ENCODE measurements around the gene IDUA. TPM values are rescaled to one million over a fixed set of nuclear protein-coding genes. Genes with fewer than 3 reads are reported as not detected.

IDUA gene
- total RNA-seq, 2 donors from 2014 or later, result 11.8 to 13.9 TPM

- Mint-ChIP-seq H3K36me3 (ENCODE audit: insufficient read depth in 2 of 2) (peaks cover 2% of the 10 kb centered on the region in 2 donors), H3K4me1 (ENCODE audit: low read depth) (no peaks in the 10 kb centered on the region), H3K4me3 (no peak overlapping the region), H3K27ac (no peak overlapping the region), H3K9me3 (no peaks in the 10 kb centered on the region), H3K27me3 (ENCODE audit: low read depth) (no peaks in the 10 kb centered on the region)
- ATAC-seq (replicated peaks in 1 of 2) (no peak), DNase-seq (no peak)
Observed at GRCh38 chr4:1029529-1029928, 42.7 kb downstream of the IDUA start.

- DNase-seq (no peak), ATAC-seq (replicated peaks in 1 of 2) (no peak)
- no peak overlapping the region for H3K27ac Mint-ChIP-seq
- H3K4me3 Mint-ChIP-seq, result no peak overlapping the region
- H3K36me3 Mint-ChIP-seq (ENCODE audit: insufficient read depth in 2 of 2), result peaks cover 2% of the 10 kb centered on the region in 2 donors
- no peaks in the 10 kb centered on the region for H3K9me3 Mint-ChIP-seq
- H3K4me1 Mint-ChIP-seq (ENCODE audit: low read depth), result no peaks in the 10 kb centered on the region
- no peaks in the 10 kb centered on the region for H3K27me3 Mint-ChIP-seq (ENCODE audit: low read depth)
Observed at GRCh38 chr4:1030031-1030430, 43.2 kb downstream of the IDUA start.

- ATAC-seq (replicated peaks in 1 of 2), result no peak
Observed at GRCh38 chr4:1030559-1030958, 43.7 kb downstream of the IDUA start.

GRCh38 chr4:1031346-1031745, 44.5 kb downstream of the IDUA start:
- H3K27ac Mint-ChIP-seq, result no peak overlapping the region
- H3K36me3 Mint-ChIP-seq (ENCODE audit: insufficient read depth in 2 of 2), result no peaks in the 10 kb centered on the region
- H3K27me3 Mint-ChIP-seq (ENCODE audit: low read depth), result no peaks in the 10 kb centered on the region
- no peaks in the 10 kb centered on the region for H3K9me3 Mint-ChIP-seq
- ATAC-seq (replicated peaks in 1 of 2) (no peak), DNase-seq (no peak)
- H3K4me3 Mint-ChIP-seq, result no peak overlapping the region
- no peaks in the 10 kb centered on the region for H3K4me1 Mint-ChIP-seq (ENCODE audit: low read depth)

More at GRCh38 chr4:1030559-1030958, 43.7 kb downstream of the IDUA start:
- no peak for DNase-seq
- Mint-ChIP-seq H3K27ac (no peak overlapping the region), H3K4me1 (ENCODE audit: low read depth) (no peaks in the 10 kb centered on the region), H3K27me3 (ENCODE audit: low read depth) (no peaks in the 10 kb centered on the region), H3K9me3 (no peaks in the 10 kb centered on the region), H3K36me3 (ENCODE audit: insufficient read depth in 2 of 2) (no peaks in the 10 kb centered on the region), H3K4me3 (no peak overlapping the region)

GRCh38 chr4:1031956-1032795, 45.3 kb downstream of the IDUA start:
- Mint-ChIP-seq H3K27ac (no peak overlapping the region), H3K36me3 (ENCODE audit: insufficient read depth in 2 of 2) (no peaks in the 10 kb centered on the region), H3K4me3 (no peak overlapping the region), H3K9me3 (no peaks in the 10 kb centered on the region), H3K4me1 (ENCODE audit: low read depth) (no peaks in the 10 kb centered on the region), H3K27me3 (ENCODE audit: low read depth) (no peaks in the 10 kb centered on the region)
- DNase-seq (no peak), ATAC-seq (replicated peaks in 1 of 2) (peak; percentile 18)

- ATAC-seq (replicated peaks in 1 of 2), result no peak
- Mint-ChIP-seq H3K27ac (no peak overlapping the region), H3K4me1 (ENCODE audit: low read depth) (no peaks in the 10 kb centered on the region), H3K36me3 (ENCODE audit: insufficient read depth in 2 of 2) (no peaks in the 10 kb centered on the region), H3K9me3 (no peaks in the 10 kb centered on the region), H3K4me3 (no peak overlapping the region), H3K27me3 (ENCODE audit: low read depth) (no peaks in the 10 kb centered on the region)
- DNase-seq, result no peak
Observed at GRCh38 chr4:1032861-1033260, 46.0 kb downstream of the IDUA start.

- Mint-ChIP-seq H3K4me1 (ENCODE audit: low read depth) (no peaks in the 10 kb centered on the region), H3K36me3 (ENCODE audit: insufficient read depth in 2 of 2) (no peaks in the 10 kb centered on the region), H3K9me3 (no peaks in the 10 kb centered on the region), H3K4me3 (no peak overlapping the region), H3K27me3 (ENCODE audit: low read depth) (no peaks in the 10 kb centered on the region), H3K27ac (no peak overlapping the region)
- DNase-seq, result no peak
- ATAC-seq (replicated peaks in 1 of 2), result no peak
Observed at GRCh38 chr4:1033840-1034551, 47.2 kb downstream of the IDUA start.

GRCh38 chr4:1035510-1035909, 48.7 kb downstream of the IDUA start:
- ATAC-seq (replicated peaks in 1 of 2) (no peak), DNase-seq (no peak)
- Mint-ChIP-seq H3K27ac (no peak overlapping the region), H3K9me3 (no peaks in the 10 kb centered on the region), H3K27me3 (ENCODE audit: low read depth) (no peaks in the 10 kb centered on the region), H3K4me1 (ENCODE audit: low read depth) (no peaks in the 10 kb centered on the region), H3K36me3 (ENCODE audit: insufficient read depth in 2 of 2) (no peaks in the 10 kb centered on the region), H3K4me3 (no peak overlapping the region)

- Mint-ChIP-seq H3K27ac (no peak overlapping the region), H3K4me1 (ENCODE audit: low read depth) (no peaks in the 10 kb centered on the region)
Observed at GRCh38 chr4:1036095-1036494, 49.3 kb downstream of the IDUA start.

GRCh38 chr4:1036976-1037810, 50.3 kb downstream of the IDUA start:
- DNase-seq (no peak), ATAC-seq (replicated peaks in 1 of 2) (no peak)
- Mint-ChIP-seq H3K27ac (no peak overlapping the region), H3K27me3 (ENCODE audit: low read depth) (no peaks in the 10 kb centered on the region), H3K9me3 (no peaks in the 10 kb centered on the region), H3K4me3 (no peak overlapping the region), H3K4me1 (ENCODE audit: low read depth) (no peaks in the 10 kb centered on the region), H3K36me3 (ENCODE audit: insufficient read depth in 2 of 2) (no peaks in the 10 kb centered on the region)

More at GRCh38 chr4:1036095-1036494, 49.3 kb downstream of the IDUA start:
- ATAC-seq (replicated peaks in 1 of 2) (no peak), DNase-seq (no peak)
- Mint-ChIP-seq H3K36me3 (ENCODE audit: insufficient read depth in 2 of 2) (no peaks in the 10 kb centered on the region), H3K9me3 (no peaks in the 10 kb centered on the region), H3K4me3 (no peak overlapping the region), H3K27me3 (ENCODE audit: low read depth) (no peaks in the 10 kb centered on the region)

- no peaks in the 10 kb centered on the region for H3K36me3 Mint-ChIP-seq (ENCODE audit: insufficient read depth in 2 of 2)
- H3K27me3 Mint-ChIP-seq (ENCODE audit: low read depth), result no peaks in the 10 kb centered on the region
- no peak for DNase-seq
- no peak overlapping the region for H3K4me3 Mint-ChIP-seq
- no peak overlapping the region for H3K27ac Mint-ChIP-seq
- ATAC-seq (replicated peaks in 1 of 2), result no peak
- peaks cover 0 to 2% of the 10 kb centered on the region in 2 donors for H3K9me3 Mint-ChIP-seq
- no peaks in the 10 kb centered on the region for H3K4me1 Mint-ChIP-seq (ENCODE audit: low read depth)
Observed at GRCh38 chr4:1038948-1039492, 52.2 kb downstream of the IDUA start.

GRCh38 chr4:1039493-1040343, 52.9 kb downstream of the IDUA start:
- Mint-ChIP-seq H3K4me1 (ENCODE audit: low read depth) (no peaks in the 10 kb centered on the region), H3K27ac (no peak overlapping the region), H3K36me3 (ENCODE audit: insufficient read depth in 2 of 2) (no peaks in the 10 kb centered on the region)

More at GRCh38 chr4:1039493-1040343, 52.9 kb downstream of the IDUA start:
- ATAC-seq (replicated peaks in 1 of 2) (no peak), DNase-seq (no peak)
- Mint-ChIP-seq H3K9me3 (peaks cover 0 to 2% of the 10 kb centered on the region in 2 donors), H3K4me3 (no peak overlapping the region), H3K27me3 (ENCODE audit: low read depth) (no peaks in the 10 kb centered on the region)

Data from activated T-cell treated with anti-CD3 and anti-CD28 coated beads, Interleukin-2, amount 50 U/mL, for 72 hours (primary cell).